HG03457 (cell line): Measurements from ENCODE around the gene SLC35B4.
A peak's percentile ranks its signal among the peaks of the same experiment; 100 is the strongest.
"Not testable (repeated sequence)": the region's sequence is repeated elsewhere in the genome, so short reads cannot be mapped to it uniquely, and the experiment has no call there.

ENCODE experiments used
- ATAC-seq: cut with Tn5 transposase; IDR thresholded peaks from one replicate; pipeline ENCODE4 v1.9.1; 2021; ENCODE audit warnings: moderate number of reproducible peaks; ENCODE audit not compliant: unreplicated experiment

The SLC35B4 gene

DNA sequence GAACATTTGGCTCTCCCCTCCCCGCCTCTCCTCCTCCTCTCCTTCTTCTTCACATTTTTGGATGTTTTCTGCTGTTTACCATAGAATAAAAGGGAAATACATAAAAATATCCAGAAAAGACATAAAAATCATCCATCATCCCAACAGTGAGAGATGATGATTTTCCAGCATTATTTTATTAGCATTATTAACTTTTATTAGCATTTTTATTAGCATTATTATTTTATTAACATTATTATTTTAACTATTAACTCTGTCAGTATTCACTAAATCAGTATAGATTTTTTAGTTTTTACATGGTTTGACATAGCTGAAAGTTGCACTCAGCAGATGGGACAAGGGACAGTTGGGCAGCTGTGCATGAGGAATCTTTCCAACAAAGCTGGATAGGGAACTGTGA is 16.2 kb upstream of the SLC35B4 start:
- no peak for ATAC-seq

DNA sequence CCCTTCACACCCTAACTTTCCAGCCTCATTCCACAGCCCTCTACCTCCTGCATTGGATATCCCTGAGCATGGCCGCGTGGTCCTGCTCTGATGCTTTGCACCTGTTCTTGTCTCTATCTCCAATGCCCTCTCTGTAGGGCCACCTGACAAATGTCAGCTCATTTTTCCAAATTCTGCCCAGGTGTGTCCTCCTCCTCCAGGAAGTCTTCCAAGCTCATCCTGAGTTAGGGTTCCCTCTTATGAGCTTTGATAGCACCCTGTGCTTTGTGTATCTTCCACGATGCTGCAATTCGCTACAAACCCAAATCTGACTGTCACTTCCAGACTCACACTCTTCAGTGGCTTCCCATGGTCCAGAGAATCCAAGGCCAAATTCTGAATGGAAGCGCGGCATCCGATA is 14.7 kb upstream of the SLC35B4 start:
- no peak for ATAC-seq

DNA sequence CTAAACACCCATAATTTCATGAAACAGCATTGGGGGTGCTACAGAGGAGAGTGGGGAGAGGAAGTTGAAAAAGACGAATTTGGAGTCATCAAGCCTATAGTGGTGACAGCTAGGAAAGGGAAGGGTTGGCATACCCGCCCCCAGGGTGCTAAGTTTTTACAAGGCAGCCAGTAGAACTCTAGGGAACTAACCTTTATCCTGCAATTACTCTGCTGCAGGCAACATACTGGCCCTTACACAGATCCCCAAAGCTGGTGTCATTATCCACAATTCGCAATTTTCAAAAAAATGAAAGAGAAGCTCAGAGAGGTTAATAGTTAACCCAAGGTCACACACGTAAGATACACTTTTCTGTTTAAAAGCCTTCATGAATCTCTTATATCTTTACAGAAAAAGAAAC is 14.2 kb upstream of the SLC35B4 start:
- ATAC-seq, result no peak

DNA sequence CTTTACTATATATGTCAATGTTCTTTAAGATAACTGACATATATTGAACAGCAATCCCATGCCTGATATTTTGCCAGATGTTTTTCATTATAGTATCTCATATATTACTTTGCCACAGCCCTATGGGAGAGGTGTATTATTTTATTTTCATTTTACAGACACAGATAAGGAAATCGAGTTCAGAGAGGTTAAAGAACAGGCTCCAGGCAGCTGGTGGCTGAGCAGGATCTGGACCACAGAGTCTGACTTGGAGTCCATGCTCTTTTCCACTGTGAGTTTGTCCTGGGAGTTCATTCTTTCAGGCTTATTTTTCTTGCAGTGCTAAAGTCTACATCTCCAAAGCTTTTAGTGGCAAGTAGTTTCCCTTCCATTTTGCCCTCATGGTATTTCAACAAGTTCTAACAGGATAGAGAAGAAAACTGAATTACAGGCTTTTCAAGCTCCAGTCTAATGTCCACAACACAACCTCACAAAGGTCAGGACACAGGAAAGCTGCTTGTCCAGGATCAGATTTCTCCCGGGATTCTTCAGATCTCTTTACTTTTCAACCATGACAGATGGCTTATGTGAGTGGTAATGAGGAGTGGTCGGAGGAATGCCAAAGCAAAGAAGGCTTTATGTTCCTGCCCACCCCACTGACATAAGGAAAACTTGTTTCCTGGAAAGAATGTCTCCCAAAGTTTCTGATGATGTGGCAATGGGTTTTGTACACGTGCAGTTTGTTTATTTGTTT is 13.1 kb upstream of the SLC35B4 start:
- ATAC-seq, result no peak

DNA sequence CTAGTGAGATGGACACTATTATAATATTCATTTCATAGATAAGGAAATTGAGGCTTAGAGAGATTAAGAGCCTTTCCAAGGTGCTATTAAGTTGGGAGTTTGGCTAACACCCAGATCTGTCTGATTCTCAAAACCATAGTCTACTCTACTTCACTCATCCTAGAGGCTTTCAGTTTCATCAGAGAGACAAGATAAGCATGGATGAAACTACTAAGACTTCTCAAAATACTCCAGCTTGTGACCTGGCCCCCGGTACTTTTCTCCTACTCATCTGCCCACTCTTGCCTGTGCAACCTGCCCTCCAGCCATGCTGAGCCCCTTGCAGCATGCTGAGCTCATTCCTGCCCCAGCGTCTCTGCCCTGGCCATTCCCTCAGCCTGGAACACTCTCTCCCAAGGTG is 12.2 kb upstream of the SLC35B4 start:
- ATAC-seq, result no peak

DNA sequence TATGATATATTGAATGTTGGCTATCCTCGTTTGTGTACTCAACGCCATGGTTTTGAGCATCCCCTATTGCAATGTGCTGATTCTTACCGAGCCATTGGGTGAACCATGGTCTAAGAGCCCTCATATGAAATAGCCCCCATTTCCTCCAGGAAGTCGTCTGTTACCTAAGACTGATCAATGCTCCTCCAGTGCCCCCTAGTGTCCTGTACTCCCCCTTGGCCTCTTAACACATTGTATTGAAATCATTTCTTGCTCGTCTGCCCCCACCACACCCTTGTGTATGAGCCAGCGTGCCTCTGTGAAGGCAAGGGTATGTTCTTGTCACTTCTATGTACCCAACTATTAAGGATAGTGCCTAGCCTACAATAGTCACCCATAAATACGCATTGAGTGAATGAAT is 11.2 kb upstream of the SLC35B4 start:
- peak; percentile 67 for ATAC-seq

DNA sequence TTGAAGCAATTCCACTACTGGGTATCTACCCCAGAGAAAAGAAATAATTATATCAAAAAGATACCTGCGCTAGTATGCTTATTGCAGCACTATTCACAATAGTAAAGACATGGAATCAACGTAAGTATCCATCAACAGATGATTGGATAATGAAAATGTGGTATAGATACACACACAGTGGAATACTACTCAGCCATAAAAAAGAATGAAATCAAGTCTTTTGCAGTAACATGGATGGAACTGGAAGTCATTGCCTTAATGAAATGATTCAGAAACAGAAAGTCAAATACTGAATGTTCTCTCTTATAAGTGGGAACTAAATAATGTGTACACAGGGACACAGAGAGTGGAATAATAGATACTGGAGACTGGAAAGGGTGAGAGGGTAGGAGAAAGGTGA is 7.4 kb upstream of the SLC35B4 start:
- no peak for ATAC-seq

DNA sequence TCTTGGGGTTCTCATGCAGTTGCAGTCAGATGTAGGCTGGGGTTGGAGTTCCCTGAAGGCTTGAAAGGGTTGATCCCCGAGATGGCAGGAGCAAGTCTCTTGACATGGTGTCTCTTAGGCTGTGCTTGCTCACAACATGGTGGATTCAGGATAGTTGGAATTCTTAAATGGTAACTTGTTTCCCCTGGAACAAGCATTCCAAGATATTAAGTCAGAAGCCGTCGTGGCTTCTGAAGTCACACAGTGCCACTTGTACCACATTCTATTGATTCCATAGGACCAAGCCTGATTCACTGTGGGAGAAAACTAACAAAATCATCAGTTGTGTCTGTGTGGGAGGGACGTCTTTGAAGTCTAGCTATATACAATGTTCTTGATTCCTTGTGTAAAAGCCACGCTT is 3.5 kb upstream of the SLC35B4 start:
- no peak for ATAC-seq

DNA sequence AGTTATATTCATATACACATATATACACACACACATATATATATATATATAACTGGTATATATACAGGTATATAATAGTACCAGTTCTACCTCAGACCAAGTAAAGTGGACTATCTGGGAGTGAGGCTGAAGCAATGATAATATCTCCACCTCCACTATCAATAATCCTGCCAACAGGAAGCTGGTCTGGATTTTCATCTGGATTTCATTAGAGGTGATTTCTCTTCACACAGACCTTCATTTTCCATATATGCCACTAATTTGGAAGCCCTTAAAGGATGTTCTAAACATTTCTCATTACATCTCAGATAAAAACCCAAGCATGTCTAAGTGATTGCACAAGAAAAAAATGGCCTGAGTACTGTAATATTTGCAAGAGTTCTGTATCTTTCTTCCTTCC is 1.7 kb upstream of the SLC35B4 start:
- ATAC-seq, result no peak

DNA sequence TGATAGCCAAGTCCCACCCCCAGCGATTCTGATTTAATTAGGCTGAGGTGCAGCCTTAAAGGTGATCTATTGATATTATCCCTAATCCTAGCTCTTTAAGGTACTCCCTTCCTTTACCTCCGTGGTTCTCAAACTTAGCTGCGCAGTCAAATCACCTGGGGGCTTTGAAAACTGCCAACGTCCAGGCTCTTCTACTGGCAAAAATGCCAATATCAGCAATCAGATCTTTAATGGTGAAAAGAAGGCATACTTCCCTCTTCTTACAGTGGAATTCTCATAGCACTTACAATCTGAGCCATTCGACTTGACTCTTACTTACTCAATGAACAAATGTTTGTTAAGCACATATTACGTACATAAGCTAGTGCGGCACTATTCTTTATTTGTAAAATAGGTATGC is 704 bp upstream of the SLC35B4 start:
- no peak for ATAC-seq

DNA sequence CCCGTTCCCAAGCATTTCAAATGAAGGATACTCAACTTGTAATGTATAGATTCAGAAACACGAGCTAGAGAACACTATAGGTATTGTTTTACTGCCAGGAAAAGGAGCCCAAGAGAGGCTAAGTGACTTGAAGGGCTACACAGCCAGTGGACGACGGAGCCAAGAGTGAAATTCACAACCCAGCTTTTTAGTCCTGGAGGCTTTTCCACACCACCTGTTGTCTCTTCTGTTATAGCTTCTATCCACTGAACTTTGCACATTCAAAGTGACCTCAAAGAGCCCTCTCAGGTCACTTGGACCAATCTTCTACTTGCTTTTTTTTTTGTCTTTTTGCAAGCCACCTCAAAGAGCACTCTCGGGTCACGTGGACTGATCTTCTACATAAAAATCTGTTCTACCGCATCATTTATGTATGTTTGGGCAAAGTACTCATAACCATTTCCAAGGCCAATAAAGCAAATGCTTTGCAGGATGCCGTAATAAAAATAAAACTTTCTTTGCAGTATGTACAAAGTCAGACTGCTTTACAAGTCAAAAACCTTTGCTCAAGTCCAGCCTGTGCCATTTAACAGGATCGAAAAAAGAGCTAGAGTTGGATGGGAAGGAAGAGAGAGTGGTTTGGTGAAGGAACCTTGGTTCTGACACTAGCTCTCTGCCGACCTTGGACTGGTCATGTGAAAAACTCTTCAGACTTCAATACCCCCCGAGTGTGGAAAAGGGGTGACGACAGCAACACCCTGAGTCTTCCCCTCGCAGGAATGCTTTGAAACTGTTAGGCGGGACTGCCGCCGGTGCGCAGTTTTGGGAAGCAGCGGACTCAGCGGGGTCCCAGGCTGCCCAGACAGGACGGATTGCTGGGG is 821 bp downstream of the SLC35B4 start:
- peak; percentile 2 for ATAC-seq

DNA sequence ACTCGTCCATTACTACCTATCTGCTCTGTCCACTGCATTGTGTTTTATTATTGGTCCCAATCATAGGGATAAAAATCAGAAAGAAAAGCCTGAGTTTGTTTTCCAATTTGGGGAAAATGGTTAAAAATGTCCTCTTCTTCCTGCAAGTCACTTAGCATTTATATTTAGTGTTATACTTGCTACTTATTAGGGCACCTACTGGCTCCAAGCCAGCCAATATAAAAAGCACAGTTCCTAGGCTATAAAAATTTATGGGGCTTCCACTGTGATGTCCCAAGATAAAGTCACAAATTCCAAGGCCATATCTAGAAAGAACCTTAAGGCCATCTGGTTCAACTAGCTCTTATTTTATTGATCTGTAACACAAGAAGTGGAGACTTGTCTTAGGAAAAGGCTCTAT is 3.2 kb downstream of the SLC35B4 start:
- ATAC-seq, result no peak

DNA sequence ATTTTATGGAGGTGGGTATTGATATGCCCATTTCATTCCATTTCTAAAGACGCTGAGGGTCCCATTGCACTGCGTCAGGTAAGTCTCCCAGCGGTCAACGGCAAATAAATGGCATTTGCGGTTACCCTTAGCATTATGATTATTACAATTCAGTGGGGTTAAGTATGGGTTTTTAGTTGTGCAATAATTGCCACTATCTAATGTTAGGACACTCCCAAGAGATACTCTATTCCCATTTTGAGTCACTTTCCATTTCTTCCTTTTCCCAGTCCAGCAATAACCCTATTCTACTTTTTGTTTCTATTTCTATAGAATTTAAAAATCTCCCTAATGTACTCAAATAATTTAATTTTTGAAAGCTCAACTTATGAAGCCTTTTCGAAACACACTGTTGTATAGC is 4.0 kb downstream of the SLC35B4 start:
- no peak for ATAC-seq

DNA sequence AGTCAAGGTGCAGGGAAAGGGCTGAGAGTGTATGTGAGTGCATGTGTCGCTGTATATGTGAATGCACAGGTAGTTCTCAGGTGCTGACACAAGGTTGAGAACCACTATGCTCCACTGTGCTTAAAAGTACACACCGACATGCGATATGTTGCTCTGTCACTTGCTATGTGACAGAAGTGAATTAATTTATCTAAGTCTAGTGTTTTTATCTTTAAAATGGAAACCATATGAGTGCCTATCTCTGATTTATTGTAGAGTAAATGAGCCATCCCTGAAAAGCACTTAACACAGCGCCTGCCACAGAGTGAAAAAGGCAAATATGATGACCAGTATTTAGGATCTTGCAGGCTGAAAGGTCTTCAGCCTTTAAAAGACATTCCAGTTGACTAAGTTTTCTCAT is 4.9 kb downstream of the SLC35B4 start:
- ATAC-seq, result no peak

DNA sequence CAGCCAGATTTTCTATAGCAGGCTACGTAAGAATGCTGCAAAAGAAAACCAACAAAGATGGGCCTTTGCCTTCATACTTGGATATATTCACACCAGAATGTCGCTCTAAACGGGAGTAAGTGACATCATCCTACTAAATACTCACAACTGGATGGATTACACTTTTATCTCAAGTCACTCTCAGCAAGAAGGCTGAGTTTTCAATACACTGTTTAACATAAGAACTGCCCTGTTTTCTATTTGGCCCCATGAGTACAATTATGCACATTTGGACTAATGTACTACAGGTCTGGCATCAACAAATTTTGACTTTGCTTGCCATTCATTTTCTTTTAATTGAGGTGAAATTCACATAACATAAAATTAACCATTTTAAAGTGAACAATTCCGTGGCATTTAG is 8.2 kb downstream of the SLC35B4 start:
- no peak for ATAC-seq

DNA sequence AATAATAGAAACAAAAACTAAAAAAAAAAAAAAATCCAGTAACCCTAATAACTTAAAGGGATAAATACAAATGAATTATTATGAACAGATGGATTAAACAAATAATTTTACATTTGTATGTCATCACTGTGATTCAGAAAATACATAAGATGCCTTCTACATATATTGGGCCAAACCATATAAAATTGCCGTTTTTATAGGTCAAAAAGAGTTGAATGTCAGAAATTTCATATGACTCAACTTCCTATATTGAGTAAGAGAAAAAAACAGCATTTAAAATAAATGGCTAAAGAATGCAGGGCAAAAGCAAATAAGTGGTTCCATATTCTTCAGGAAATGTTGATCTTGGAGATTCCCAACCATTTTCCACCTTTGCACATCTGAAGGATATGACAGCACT is 9.4 kb downstream of the SLC35B4 start:
- no peak for ATAC-seq

DNA sequence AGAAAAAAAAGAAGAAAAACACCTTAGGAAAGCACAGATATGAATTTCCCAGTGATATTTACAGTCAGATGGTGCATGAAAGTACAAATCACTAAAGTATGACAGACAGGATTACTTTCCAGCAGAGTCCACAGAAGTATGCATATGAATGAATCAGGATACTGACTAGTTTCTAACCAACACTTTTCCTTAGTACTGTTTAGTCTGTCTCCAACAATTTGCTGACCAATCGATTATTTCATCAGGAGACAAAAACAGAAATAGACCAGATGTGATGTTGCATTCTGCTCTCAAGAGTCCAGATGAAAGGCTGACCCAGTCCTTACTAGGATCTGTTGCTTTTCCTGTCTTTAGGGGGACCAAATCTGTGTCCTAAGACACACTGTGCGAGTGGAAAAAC is 14.6 kb downstream of the SLC35B4 start:
- ATAC-seq, result no peak

DNA sequence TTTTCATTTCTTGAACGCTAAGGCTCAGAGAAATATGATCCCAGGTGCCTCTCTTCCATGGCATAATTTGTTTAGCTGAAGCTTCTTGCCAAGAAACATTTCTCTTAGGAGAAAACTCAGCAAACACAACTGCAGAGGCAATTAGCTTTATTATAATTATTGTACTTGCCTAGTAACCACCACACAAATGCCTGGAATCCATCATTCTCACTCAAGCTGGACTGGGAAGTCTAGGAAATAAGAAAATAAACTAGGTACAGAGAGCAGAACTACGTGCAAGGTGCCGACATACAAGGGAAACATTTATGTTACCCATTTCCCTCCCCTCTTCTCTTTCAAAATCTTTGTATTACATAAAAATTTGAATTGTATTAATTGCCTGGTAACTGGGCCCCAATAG is 15.1 kb downstream of the SLC35B4 start:
- ATAC-seq, result no peak

DNA sequence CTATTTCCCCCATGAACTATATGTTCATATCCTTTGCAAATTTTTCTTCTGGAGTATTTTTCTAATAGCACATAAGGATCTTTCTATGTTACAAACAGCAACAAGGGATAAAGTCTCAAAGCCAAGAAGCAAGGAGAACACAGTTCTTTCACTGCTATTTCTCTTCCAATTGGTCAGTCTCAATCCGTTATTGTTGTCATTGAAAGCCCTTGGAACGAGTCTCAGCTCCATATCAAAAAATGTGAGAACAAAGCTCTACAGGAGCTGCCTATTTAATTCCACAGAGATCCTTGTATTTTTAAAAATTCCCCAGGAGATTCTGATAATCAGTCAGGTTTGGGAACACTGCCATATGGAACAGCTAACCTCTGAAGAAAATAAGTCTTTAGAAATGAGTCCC is 15.7 kb downstream of the SLC35B4 start:
- no peak for ATAC-seq

DNA sequence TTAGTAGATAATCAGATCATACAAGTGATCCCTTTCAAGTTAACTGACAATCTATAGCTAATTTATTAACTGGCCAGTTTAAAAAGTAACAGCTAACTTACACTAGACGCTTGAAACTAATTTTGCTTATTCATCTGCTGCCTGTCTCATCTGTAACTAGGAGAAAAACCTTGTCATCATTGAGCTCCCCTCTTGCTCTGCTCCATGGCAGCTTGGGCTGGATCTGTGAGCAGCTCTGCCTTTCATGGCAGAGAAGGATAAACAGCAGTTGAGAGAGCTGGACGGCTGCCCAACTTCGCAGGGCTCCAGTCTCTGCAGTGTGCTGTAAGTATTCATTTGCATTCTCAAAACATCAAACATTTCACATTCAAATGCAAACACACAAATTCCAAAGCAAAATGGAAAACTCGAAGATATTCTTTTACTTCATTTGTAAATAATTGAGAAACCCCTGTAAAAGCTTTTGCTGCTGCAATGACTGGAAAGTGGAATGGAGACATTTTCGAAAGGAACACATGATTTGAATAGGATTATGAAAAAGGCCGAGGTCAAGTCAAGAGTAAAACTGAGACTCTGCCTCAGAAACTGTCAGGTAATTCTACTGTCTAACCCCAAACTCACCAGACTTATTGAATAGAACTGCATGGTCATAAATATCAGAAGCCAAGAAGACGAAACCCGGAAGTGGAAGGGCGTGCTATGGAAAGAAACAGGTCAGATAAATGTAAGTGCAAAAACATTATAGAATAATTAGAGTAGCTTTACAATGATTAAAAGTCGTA is 17.6 kb downstream of the SLC35B4 start:
- no peak for ATAC-seq

DNA sequence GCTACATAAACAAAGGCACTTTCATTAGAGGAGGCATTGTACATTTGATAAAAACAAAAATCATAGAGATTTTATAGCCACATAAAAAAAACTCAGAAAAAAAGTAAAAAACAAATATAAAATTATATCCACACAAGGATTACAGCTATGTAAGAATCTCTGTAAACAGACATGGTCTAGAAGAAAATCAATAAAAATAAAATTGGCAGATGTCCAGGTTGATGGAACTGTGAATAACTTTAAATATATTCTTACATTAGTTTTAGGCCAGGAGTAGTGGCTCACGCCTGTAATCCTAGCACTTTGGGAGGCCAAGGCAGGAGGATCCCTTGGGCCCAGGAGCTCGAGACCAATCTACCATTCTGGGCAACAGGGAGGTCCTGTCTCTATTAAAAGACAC is 19.2 kb downstream of the SLC35B4 start:
- no peak for ATAC-seq

DNA sequence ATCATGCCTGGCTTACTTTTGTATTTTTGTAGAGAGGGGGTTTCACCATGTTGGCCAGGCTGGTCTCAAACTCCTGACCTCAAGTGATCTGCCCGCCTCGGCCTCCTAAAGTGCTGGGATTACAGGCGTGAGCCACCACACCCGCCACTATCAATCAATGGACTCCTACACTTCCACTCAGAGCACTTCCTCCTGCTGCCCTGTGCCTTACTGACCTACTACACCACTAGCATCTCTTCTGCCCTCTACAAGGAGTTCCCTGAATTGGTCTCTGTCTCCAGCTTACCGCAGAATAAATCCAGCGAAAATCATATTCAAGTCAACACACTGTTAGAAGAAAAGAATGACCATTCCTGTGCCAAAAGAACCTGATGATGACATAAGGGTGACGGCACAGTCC is 20.7 kb downstream of the SLC35B4 start:
- not testable (repeated sequence) for ATAC-seq
